HCT116 (cell line): Measurements from ENCODE around the gene COL9A3. TPM values are rescaled to one million over a fixed set of nuclear protein-coding genes. Genes with fewer than 3 reads are reported as not detected.
A peak's percentile ranks its signal among the peaks of the same experiment; 100 is the strongest.

Source experiments
- ATAC-seq: fragments of 200-7000 bp; cut with Tn5 transposase; 2 replicates; pipeline ENCODE4 v1.9.1; 2020; ENCODE audit warnings: mild to moderate bottlenecking, moderate library complexity
- BruUV-seq: library from RNA; stranded (reverse); fragments of 400-500 nt; replicated peaks from 2 replicates; lab custom pipeline; 2021; lab: Mats Ljungman, UMichigan
- CTCF ChIA-PET: fragments of 300-600 bp; sonication (Branson Sonifier 250); formaldehyde crosslinking; loops from one replicate; lab custom pipeline; 2021; ENCODE audit warnings: antibody characterized with exemption; lab: Charles Lee
- POLR2A ChIA-PET: fragments of 300-600, 350-600 bp; sonication (Branson Sonifier 250); formaldehyde crosslinking; loops from one replicate; lab custom pipeline; 2021; ENCODE audit warnings: antibody characterized with exemption; lab: Charles Lee
- RAD21 ChIA-PET, 2 experiments: fragments of 300-600 bp; sonication (Branson Sonifier 250); formaldehyde crosslinking; loops; one replicate each; lab custom pipeline; 2023; ENCODE audit warnings: low total read pairs in 2 of 2; ENCODE audit not compliant: uncharacterized antibody in 2 of 2, unreplicated experiment in 2 of 2, low non-redundant PET in 1 of 2; lab: Charles Lee
- DNase-seq: peaks from one replicate; pipeline ENCODE4 v3.0.0-alpha.2; 2010; ENCODE audit warnings: low read depth, low spot score
- H2AFZ ChIP-seq: fragments of 200-600 bp; shearing (Covaris generic), sonication (generic); 2 replicates; pipeline ENCODE4 v1.6.1; 2017; ENCODE audit warnings: low read depth, mixed run types, mixed read lengths, antibody characterized with exemption, low read length; ENCODE audit not compliant: poor library complexity, severe bottlenecking
- H3K27ac ChIP-seq: 2 replicates; pipeline ENCODE4 v1.5.1; 2012; ENCODE audit warnings: low read depth, low read length
- H3K27me3 ChIP-seq: fragments of 200-600 bp; sonication (generic); 2 replicates; pipeline ENCODE4 v1.6.1; 2016; ENCODE audit warnings: mixed run types, low read length, mixed read lengths; ENCODE audit not compliant: insufficient read depth
- H3K36me3 ChIP-seq, 2 experiments: fragments of 200-500 bp in 1 of 2; fragments of 200-600 bp in 1 of 2; sonication (Bioruptor generic) in 1 of 2; sonication (generic) in 1 of 2; 2 replicates each; pipeline versions ENCODE4 v1.5.1 to v1.6.1; 2014 to 2016; ENCODE audit warnings: low read length in 2 of 2, inconsistent platforms in 1 of 2, mixed read lengths in 1 of 2, mixed run types in 1 of 2; ENCODE audit not compliant: insufficient read depth in 2 of 2, control insufficient read depth in 1 of 2
- H3K4me1 ChIP-seq, 2 experiments: fragments of 200-600 bp in 1 of 2; sonication (generic) in 1 of 2; 2 replicates each; pipeline versions ENCODE4 v1.5.1 to v1.6.1; 2012 to 2017; ENCODE audit warnings: low read length in 2 of 2, inconsistent platforms in 1 of 2, mild to moderate bottlenecking in 1 of 2, mixed read lengths in 1 of 2, mixed run types in 1 of 2, moderate library complexity in 1 of 2; ENCODE audit not compliant: insufficient read depth in 2 of 2, control insufficient read depth in 1 of 2
- H3K4me2 ChIP-seq: fragments of 200-600 bp; sonication (generic); 2 replicates; pipeline ENCODE4 v1.6.1; 2017; ENCODE audit warnings: mixed run types, low read length, mixed read lengths
- H3K4me3 ChIP-seq, 2 experiments: fragments of 200-600 bp in 1 of 2; sonication (generic) in 1 of 2; replicated peaks in 1 of 2; 2 replicates each; pipeline ENCODE4 v1.5.1; 2011 to 2016; ENCODE audit warnings: low read length in 2 of 2, control low read depth in 1 of 2, low read depth in 1 of 2, mild to moderate bottlenecking in 1 of 2, mixed read lengths in 1 of 2, mixed run types in 1 of 2
- H3K79me2 ChIP-seq: fragments of 200-600 bp; sonication (generic); 2 replicates; pipeline ENCODE4 v1.6.1; 2017; ENCODE audit warnings: mild to moderate bottlenecking, mixed run types, low read length, moderate library complexity, mixed read lengths; ENCODE audit not compliant: insufficient read depth
- H3K9ac ChIP-seq: fragments of 200-600 bp; sonication (generic); 2 replicates; pipeline ENCODE4 v1.6.1; 2016; ENCODE audit warnings: low read length, mixed read lengths
- H3K9me2 ChIP-seq: fragments of 200-600 bp; sonication (generic), shearing (Covaris generic); 2 replicates; pipeline ENCODE4 v1.6.1; 2017; ENCODE audit warnings: mixed run types, mild to moderate bottlenecking, moderate library complexity; ENCODE audit not compliant: insufficient read depth
- H3K9me3 ChIP-seq, 2 experiments: fragments of 200-500 bp in 1 of 2; fragments of 200-600 bp in 1 of 2; sonication (Bioruptor generic) in 1 of 2; sonication (generic) in 1 of 2; 2 replicates each; pipeline ENCODE4 v1.6.1; 2014 to 2017; ENCODE audit warnings: low read length in 2 of 2, mixed read lengths in 2 of 2, inconsistent platforms in 1 of 2, low read depth in 1 of 2, mild to moderate bottlenecking in 1 of 2, mixed run types in 1 of 2, moderate library complexity in 1 of 2; ENCODE audit not compliant: control insufficient read depth in 1 of 2, insufficient read depth in 1 of 2
- H4K20me1 ChIP-seq: fragments of 200-600 bp; sonication (generic), shearing (Covaris generic); 2 replicates; pipeline ENCODE4 v1.6.1; 2017; ENCODE audit warnings: mixed run types, mild to moderate bottlenecking, moderate library complexity; ENCODE audit not compliant: insufficient read depth
- ATF3 ChIP-seq: IDR thresholded peaks from 2 replicates; pipeline ENCODE4 v1.6.1; 2012
- CBX3 ChIP-seq: IDR thresholded peaks from 2 replicates; pipeline ENCODE4 v1.6.1; 2012; ENCODE audit warnings: low read depth
- CTCF ChIP-seq, 3 experiments: fragments of 200-600 bp in 1 of 3; sonication (generic) in 1 of 3; IDR thresholded peaks in 2 of 3; conservative IDR thresholded peaks in 1 of 3; 2 replicates each; pipeline ENCODE4 v1.5.1; 2012 to 2017; ENCODE audit warnings: low read depth in 2 of 3, low read length in 2 of 3, antibody characterized with exemption in 1 of 3, borderline replicate concordance in 1 of 3, control low read depth in 1 of 3, mild to moderate bottlenecking in 1 of 3, mixed read lengths in 1 of 3, mixed run types in 1 of 3, moderate library complexity in 1 of 3; ENCODE audit not compliant: insufficient read depth in 1 of 3
- EGR1 ChIP-seq: IDR thresholded peaks from 2 replicates; pipeline ENCODE4 v1.6.1; 2012; ENCODE audit warnings: low read depth
- ELF1 ChIP-seq: IDR thresholded peaks from 2 replicates; pipeline ENCODE4 v1.6.1; 2012; ENCODE audit warnings: low read depth, borderline replicate concordance
- EZH2 ChIP-seq: fragments of 200-600 bp; sonication (generic); IDR thresholded peaks from 2 replicates; pipeline ENCODE4 v1.6.1; 2017; ENCODE audit warnings: antibody characterized with exemption, mixed run types
- EZH2phosphoT487 ChIP-seq: fragments of 200-600 bp; IDR thresholded peaks from 2 replicates; pipeline ENCODE4 v1.6.1; 2018; ENCODE audit warnings: antibody characterized with exemption, borderline replicate concordance
- FOSL1 ChIP-seq: IDR thresholded peaks from 2 replicates; pipeline ENCODE4 v1.6.1; 2012; ENCODE audit warnings: low read depth
- JUND ChIP-seq: IDR thresholded peaks from 2 replicates; pipeline ENCODE4 v1.6.1; 2012
- POLR2A ChIP-seq: IDR thresholded peaks from 2 replicates; pipeline ENCODE4 v1.7.0; 2011; ENCODE audit warnings: borderline replicate concordance; ENCODE audit not compliant: insufficient read depth, insufficient read length; ENCODE audit errors: extremely low read depth
- REST ChIP-seq: IDR thresholded peaks from 2 replicates; pipeline ENCODE4 v1.6.1; 2012; ENCODE audit warnings: low read depth
- SP1 ChIP-seq: IDR thresholded peaks from 2 replicates; pipeline ENCODE4 v1.6.1; 2012; ENCODE audit warnings: low read depth
- SRF ChIP-seq: IDR thresholded peaks from 2 replicates; pipeline ENCODE4 v1.6.1; 2012; ENCODE audit warnings: low read depth
- TCF7L2 ChIP-seq: IDR thresholded peaks from 2 replicates; pipeline ENCODE4 v1.7.0; 2011; ENCODE audit warnings: borderline replicate concordance, inconsistent platforms; ENCODE audit not compliant: insufficient read depth, insufficient read length; ENCODE audit errors: extremely low read depth
- YY1 ChIP-seq: IDR thresholded peaks from 2 replicates; pipeline ENCODE4 v1.6.1; 2011; ENCODE audit warnings: low read length, low read depth, moderate library complexity, mild to moderate bottlenecking; ENCODE audit not compliant: insufficient replicate concordance; ENCODE audit errors: extremely low read depth
- ZBTB33 ChIP-seq: IDR thresholded peaks from 2 replicates; pipeline ENCODE4 v1.6.1; 2011; ENCODE audit warnings: mild to moderate bottlenecking, low read length, moderate library complexity; ENCODE audit not compliant: insufficient replicate concordance; ENCODE audit errors: extremely low read depth
- ZFX ChIP-seq: fragments of 450-650 bp; IDR thresholded peaks from 2 replicates; pipeline ENCODE4 v1.6.1; 2017
- ZNF274 ChIP-seq: fragments of 200-500 bp; sonication (Bioruptor generic); IDR thresholded peaks from 2 replicates; pipeline ENCODE4 v1.6.1; 2014; ENCODE audit warnings: mild to moderate bottlenecking, low read depth, low read length, inconsistent platforms
- intact Hi-C: fragments of 100-400 bp; cut with micrococcal nuclease; formaldehyde crosslinking; loops from 2 replicates; pipeline ENCODE4 v1.10.0; 2022
- total RNA-seq: library from RNA; stranded (reverse); gene quantifications from one replicate; pipeline ENCODE4 v1.2.1, GENCODE V29; 2021; ENCODE audit not compliant: unreplicated experiment

COL9A3 gene
- total RNA-seq, 1 experiment from 2014 or later, result 29.7 TPM

GRCh38 chr20:62774762-62775161, 42.1 kb upstream of the COL9A3 start:
- peaks cover 6% of the 10 kb centered on the region; the same call in 1 of the 2 replicates for H3K79me2 ChIP-seq
- H3K4me1 ChIP-seq, result peaks cover 13 to 44% of the 10 kb centered on the region in 2 experiments; a peak in 3 of 4 replicates
- BruUV-seq, result no TSS peak
- H3K4me3 ChIP-seq, result no peak overlapping the region
- H3K9me2 ChIP-seq, result no peaks in the 10 kb centered on the region
- DNase-seq, result no peak
- intact Hi-C loops, result no loop called here
- RAD21 ChIA-PET, result no interaction called here
- H3K36me3 ChIP-seq, result no peaks in the 10 kb centered on the region
- H3K27ac ChIP-seq, result peak overlapping the region; percentile 84; the same call in 1 of the 2 replicates
- TF ChIP-seq EGR1 (no peak), ZFX (no peak), EZH2phosphoT487 (no peak), CBX3 (no peak), YY1 (no peak), SP1 (no peak), JUND (no peak), EZH2 (no peak), TCF7L2 (no peak), ATF3 (no peak), ELF1 (no peak), ZBTB33 (no peak), SRF (no peak), FOSL1 (no peak), ZNF274 (no peak), REST (no peak), CTCF (IDR thresholded peaks at IDR 0.05 in 2 of 3, conservative IDR thresholded peaks at IDR 0.05 in 1 of 3; ENCODE audit: borderline replicate concordance in 1 of 3, insufficient read depth in 1 of 3, low read depth in 2 of 3, low read length in 2 of 3) (no peak), POLR2A (no peak)
- TF ChIP-seq, all 23 proteins: peak for 0
- Histone ChIP-seq H4K20me1 (no peaks in the 10 kb centered on the region), H3K4me2 (peak overlapping the region; percentile 100), H3K27me3 (no peaks in the 10 kb centered on the region), H3K9me3 (no peaks in the 10 kb centered on the region), H2AFZ (no peak overlapping the region), H3K9ac (no peak overlapping the region)
- no peak for ATAC-seq
- CTCF ChIA-PET, result no interaction called here
- POLR2A ChIA-PET, result no interaction called here
